ENCODE results near the gene SLC6A12.

DNA sequence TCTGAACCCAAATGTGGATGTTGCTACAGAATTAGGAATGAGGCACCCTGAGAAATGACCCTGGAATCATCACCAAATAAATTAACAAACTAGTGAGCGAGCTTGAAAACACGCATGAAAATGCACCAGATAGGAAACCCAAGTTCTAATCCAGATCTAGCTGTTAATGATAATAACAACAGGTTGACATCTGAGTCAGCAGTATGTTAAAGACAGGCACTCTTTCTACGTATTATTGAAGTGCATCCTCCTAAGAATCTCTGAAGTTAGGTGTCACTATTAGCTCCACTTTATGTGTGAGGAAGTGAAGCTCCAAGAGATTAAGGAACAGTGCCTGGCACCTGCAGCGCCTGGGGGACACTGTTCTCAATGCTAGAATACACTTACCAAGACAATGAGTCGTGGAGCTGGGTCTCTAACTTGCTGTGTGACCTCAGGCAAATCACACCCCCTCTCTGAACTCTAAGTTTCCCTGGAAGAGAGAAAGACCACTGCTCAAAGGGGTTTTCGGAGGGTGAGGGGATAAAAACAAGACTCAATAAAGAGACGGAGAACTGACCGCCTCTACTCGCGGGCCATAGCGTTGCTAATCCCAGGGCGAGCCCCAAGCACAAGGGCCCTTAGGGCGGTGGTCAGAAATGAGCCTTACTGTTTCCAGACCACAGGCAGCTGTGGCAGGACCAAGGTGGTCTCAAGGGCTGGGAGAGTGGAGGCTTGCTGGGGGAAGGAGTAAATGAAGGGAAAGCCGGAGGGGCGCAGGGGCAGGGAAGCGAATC is 2.1 kb downstream of the SLC6A12 start:
- TF ChIP-seq POLR2A (IDR thresholded peaks at IDR 0.05) (no peak), CTCF (IDR thresholded peaks at IDR 0.05) (no peak)

Measured in vagina (tissue), 2 donors.